Measurements from ENCODE around the gene SCAP.

SCAP gene

DNA sequence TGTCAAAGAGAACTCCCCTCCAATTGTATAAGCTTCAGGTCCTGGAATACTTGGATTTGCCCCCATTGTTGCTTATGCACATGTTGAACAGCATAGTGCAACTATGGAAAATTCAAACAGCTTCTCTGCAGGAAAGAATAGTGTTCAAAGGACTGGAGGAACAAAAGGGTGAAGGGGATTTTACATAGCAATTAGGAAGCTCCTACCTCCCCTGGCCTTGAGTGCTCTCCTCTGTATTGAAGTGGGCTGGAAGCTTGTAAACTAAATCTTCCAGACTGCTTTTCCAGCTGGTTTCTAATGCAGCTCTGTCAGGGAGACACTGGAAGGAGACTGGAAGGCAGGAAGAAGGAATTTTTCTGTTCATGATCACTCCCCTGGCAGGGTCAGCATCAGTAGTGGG is 45.0 kb upstream of the SCAP start:
- no peaks in the 10 kb centered on the region for H3K9me2 ChIP-seq (replicated peaks; ENCODE audit: insufficient read depth, low read length)
- no peaks in the 10 kb centered on the region for H4K20me1 ChIP-seq (ENCODE audit: low read depth, low read length)
- no peaks in the 10 kb centered on the region for H3K9me3 ChIP-seq (ENCODE audit: insufficient read depth, low read length)
- H3K36me3 ChIP-seq (ENCODE audit: low read length): no peaks in the 10 kb centered on the region
- H3K27ac ChIP-seq (ENCODE audit: low read depth, low read length): no peak overlapping the region
- H3F3A ChIP-seq (ENCODE audit: insufficient read depth): peaks cover 3% of the 10 kb centered on the region; the same call in 1 of the 2 replicates
- H3K4me2 ChIP-seq (ENCODE audit: low read depth, low read length, poor library complexity, severe bottlenecking): no peak overlapping the region
- no peaks in the 10 kb centered on the region for H3K79me2 ChIP-seq (ENCODE audit: insufficient read depth, low read length)
- no peak overlapping the region for H3K4me3 ChIP-seq (ENCODE audit: insufficient read depth, low read length, poor library complexity, severe bottlenecking)
- H3K9ac ChIP-seq (ENCODE audit: low read length): no peak overlapping the region
- no peak overlapping the region for H2AFZ ChIP-seq (ENCODE audit: low read depth, low read length, severe bottlenecking)
- TF ChIP-seq CTCF (IDR thresholded peaks at IDR 0.05; ENCODE audit: insufficient read depth, low read length, poor library complexity, severe bottlenecking) (no peak), EZH2phosphoT487 (conservative IDR thresholded peaks at IDR 0.05; ENCODE audit: low read length) (no peak)
- H3K27me3 ChIP-seq (ENCODE audit: low read length): no peaks in the 10 kb centered on the region

DNA sequence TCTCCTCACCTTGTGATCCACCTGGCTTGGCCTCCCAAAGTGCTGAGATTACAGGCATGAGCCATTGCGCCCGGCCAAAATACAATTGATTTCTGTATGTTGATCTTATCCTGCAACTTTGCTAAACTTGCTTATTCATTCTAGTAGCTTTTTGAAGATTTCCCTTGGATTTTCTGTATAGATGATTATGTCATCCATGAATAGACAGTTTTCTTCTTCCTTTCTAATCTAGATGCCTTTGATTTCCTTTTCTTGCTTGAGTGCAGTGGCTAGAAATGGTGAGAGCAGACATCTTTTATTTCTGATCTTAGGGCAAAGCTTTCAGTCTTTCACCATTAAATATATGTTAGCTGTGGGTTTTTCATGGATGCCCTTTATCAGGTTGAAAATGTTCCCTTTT is 42.2 kb upstream of the SCAP start:
- Histone ChIP-seq H3K4me3 (ENCODE audit: insufficient read depth, low read length, poor library complexity, severe bottlenecking) (no peak overlapping the region), H3K9me2 (replicated peaks; ENCODE audit: insufficient read depth, low read length) (no peaks in the 10 kb centered on the region), H3K9ac (ENCODE audit: low read length) (no peak overlapping the region), H3K36me3 (ENCODE audit: low read length) (no peaks in the 10 kb centered on the region), H3F3A (ENCODE audit: insufficient read depth) (peaks cover 13% of the 10 kb centered on the region), H3K27ac (ENCODE audit: low read depth, low read length) (no peak overlapping the region), H3K9me3 (ENCODE audit: insufficient read depth, low read length) (no peaks in the 10 kb centered on the region), H3K27me3 (ENCODE audit: low read length) (no peaks in the 10 kb centered on the region), H2AFZ (ENCODE audit: low read depth, low read length, severe bottlenecking) (no peak overlapping the region), H3K79me2 (ENCODE audit: insufficient read depth, low read length) (peaks cover 2% of the 10 kb centered on the region), H4K20me1 (ENCODE audit: low read depth, low read length) (no peaks in the 10 kb centered on the region), H3K4me2 (ENCODE audit: low read depth, low read length, poor library complexity, severe bottlenecking) (no peak overlapping the region)
- TF ChIP-seq CTCF (IDR thresholded peaks at IDR 0.05; ENCODE audit: insufficient read depth, low read length, poor library complexity, severe bottlenecking) (no peak), EZH2phosphoT487 (conservative IDR thresholded peaks at IDR 0.05; ENCODE audit: low read length) (no peak)

- no peaks in the 10 kb centered on the region for H3K9me2 ChIP-seq (replicated peaks; ENCODE audit: insufficient read depth, low read length)
- H3K4me3 ChIP-seq (ENCODE audit: insufficient read depth, low read length, poor library complexity, severe bottlenecking): no peak overlapping the region
- H3K9ac ChIP-seq (ENCODE audit: low read length): no peak overlapping the region
- H3K27ac ChIP-seq (ENCODE audit: low read depth, low read length): no peak overlapping the region
- H3K36me3 ChIP-seq (ENCODE audit: low read length): 0 out of 2 replicates have a peak, but pooled peaks cover 3% of the 10 kb centered on the region
- no peaks in the 10 kb centered on the region for H4K20me1 ChIP-seq (ENCODE audit: low read depth, low read length)
- H3K9me3 ChIP-seq (ENCODE audit: insufficient read depth, low read length): no peaks in the 10 kb centered on the region
- H3K79me2 ChIP-seq (ENCODE audit: insufficient read depth, low read length): peaks cover 22% of the 10 kb centered on the region
- no peaks in the 10 kb centered on the region for H3K27me3 ChIP-seq (ENCODE audit: low read length)
- TF ChIP-seq EZH2phosphoT487 (conservative IDR thresholded peaks at IDR 0.05; ENCODE audit: low read length): no peak
- TF ChIP-seq CTCF (IDR thresholded peaks at IDR 0.05; ENCODE audit: insufficient read depth, low read length, poor library complexity, severe bottlenecking): no peak
- H3F3A ChIP-seq (ENCODE audit: insufficient read depth): peaks cover 15% of the 10 kb centered on the region
- H2AFZ ChIP-seq (ENCODE audit: low read depth, low read length, severe bottlenecking): no peak overlapping the region
- H3K4me2 ChIP-seq (ENCODE audit: low read depth, low read length, poor library complexity, severe bottlenecking): no peak overlapping the region
Measured at GRCh38 chr3:47515864-47516319, 40.2 kb upstream of the SCAP start.
